Epithelial cell of umbilical artery (primary cell): Measurements from ENCODE around the gene GRIA1. TPM values are rescaled to one million over a fixed set of nuclear protein-coding genes. Genes with fewer than 3 reads are reported as not detected.

Experiments
- total RNA-seq: library from RNA; depleted of rRNA; stranded (reverse); fragments of >200 nt; gene quantifications from 2 replicates; pipeline ENCODE4 v1.2.3, GENCODE V29; 2014

The GRIA1 gene
- not detected in 2 replicates for total RNA-seq

DNA sequence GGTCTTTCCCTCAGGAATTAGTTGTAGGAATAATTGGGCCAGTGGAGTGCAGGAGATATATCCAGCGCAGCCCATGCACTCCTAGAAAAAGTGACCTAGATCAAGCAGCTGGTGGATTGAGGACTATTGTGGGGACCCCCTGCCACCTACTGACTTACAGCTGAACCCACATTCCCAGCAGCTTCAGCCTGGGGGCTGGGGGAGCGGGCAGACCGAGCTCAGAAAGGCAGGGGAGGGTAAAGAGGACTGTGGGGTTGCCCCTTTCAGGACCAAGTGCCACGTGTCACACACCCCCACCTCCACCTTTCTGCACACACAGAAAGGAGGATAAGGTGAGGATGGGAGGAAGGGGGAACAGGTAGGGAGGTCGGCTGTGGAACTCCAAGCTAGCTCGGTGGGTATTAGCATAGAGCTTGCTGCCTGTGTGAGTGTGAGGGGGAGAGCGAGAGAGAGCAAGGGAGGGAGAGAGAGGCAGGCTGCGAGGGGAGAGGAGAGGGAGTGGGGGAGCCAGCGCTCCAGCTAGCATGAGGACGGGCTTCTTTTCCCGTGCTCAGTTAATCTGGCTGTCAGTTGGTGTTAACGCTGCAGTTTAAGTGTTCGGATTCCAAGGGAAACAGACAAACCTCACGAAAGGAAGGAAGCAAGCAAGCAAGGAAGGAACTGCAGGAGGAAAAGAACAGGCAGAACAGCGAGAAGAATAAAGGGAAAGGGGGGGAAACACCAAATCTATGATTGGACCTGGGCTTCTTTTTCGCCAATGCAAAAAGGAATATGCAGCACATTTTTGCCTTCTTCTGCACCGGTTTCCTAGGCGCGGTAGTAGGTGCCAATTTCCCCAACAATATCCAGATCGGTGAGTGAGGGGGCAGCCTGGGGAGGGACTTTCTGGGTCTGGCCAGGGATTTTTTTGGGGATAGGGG, at the start of gene GRIA1:
Gene GRIA1 (plus strand): TSS at position 553 of the 920 bp plus-strand sequence.

